Mononuclear cell (primary cell): Measurements from ENCODE around the gene FLRT2. TPM values are rescaled to one million over a fixed set of nuclear protein-coding genes. Genes with fewer than 3 reads are reported as not detected.

ENCODE experiments used
- H3K27me3 ChIP-seq: 2 replicates; pipeline ENCODE4 v1.6.0; 2011; ENCODE audit warnings: low read length, control low read depth; ENCODE audit not compliant: insufficient read depth
- H3K4me1 ChIP-seq: 2 replicates; pipeline ENCODE4 v1.5.1; 2011; ENCODE audit warnings: mild to moderate bottlenecking, low read length, control low read depth; ENCODE audit not compliant: insufficient read depth
- H3K4me3 ChIP-seq: 2 replicates; pipeline ENCODE4 v1.5.1; 2011; ENCODE audit warnings: mild to moderate bottlenecking, low read length, moderate library complexity
- H3K9me3 ChIP-seq: 2 replicates; pipeline ENCODE4 v1.5.1; 2011; ENCODE audit warnings: low read depth, mild to moderate bottlenecking, control low read depth, low read length
- total RNA-seq: library from RNA; depleted of rRNA; stranded (reverse); fragments of >200 nt; gene quantifications from one replicate; pipeline ENCODE4 v1.2.3, GENCODE V29; 2012

FLRT2 gene
- total RNA-seq, 1 donor: under 0.01 TPM

DNA sequence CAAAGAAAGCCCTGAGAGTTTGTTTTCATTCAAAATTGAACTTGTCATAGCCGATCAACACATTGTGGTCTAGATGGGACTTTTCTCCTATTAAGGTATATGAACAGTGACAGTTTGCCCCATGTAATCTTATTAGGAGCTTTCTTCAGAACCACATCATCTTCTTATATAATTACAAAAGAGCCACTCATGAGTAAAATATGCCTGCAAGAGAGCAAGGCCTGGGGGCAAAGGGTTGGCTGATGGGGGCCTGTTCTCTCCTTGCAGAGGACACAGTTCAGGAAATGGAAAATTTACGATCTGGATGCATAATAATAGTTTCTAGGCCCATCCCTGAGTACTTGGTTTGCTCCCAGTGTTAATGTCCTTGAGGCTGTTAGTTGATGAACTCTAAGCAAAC is 87.8 kb downstream of the FLRT2 start:
- peaks cover 8% of the 10 kb centered on the region for H3K4me1 ChIP-seq
- no peaks in the 10 kb centered on the region for H3K27me3 ChIP-seq
- no peaks in the 10 kb centered on the region for H3K9me3 ChIP-seq
- no peak overlapping the region for H3K4me3 ChIP-seq

DNA sequence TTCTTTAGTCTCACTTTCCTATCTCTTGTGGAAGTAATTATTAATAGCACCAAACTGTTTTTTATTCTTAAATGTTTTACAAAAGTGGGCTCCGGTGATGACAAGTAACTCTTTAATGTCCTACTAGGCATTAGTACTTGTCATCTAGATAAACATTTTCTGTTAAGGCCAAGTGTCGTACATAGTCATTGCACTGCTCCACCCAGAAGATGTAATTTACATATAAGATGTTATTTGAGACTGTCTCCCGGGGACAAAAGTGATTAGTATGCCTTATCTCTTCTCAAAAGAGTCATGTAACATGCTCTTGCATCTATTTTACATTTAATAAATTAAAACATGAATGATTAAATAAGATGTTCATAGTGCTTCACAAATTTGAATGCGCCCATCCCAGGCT is 88.4 kb downstream of the FLRT2 start:
- Histone ChIP-seq H3K27me3 (no peaks in the 10 kb centered on the region), H3K4me1 (peaks cover 8% of the 10 kb centered on the region), H3K4me3 (no peak overlapping the region), H3K9me3 (no peaks in the 10 kb centered on the region)

DNA sequence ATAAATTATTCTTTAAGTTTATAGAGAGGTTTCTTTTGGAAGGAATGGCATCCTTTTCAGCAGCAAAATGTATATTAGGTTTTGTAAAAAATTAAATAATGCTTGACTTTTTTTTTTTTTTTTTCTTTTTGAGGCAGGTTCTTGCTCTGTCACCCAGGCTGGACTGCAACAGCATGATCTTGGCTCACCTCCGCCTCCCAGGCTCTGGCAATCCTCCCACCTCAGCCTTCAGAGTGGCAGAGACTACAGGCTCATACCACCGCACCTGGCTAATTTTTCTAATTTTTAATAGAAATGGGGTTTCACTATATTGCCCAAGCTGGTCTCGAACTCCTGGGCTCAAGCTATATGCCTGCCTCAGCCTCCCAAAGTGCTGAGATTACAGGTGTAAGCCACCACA is 89.0 kb downstream of the FLRT2 start:
- H3K27me3 ChIP-seq: no peaks in the 10 kb centered on the region
- no peak overlapping the region for H3K4me3 ChIP-seq
- H3K4me1 ChIP-seq: peaks cover 8% of the 10 kb centered on the region
- no peaks in the 10 kb centered on the region for H3K9me3 ChIP-seq

DNA sequence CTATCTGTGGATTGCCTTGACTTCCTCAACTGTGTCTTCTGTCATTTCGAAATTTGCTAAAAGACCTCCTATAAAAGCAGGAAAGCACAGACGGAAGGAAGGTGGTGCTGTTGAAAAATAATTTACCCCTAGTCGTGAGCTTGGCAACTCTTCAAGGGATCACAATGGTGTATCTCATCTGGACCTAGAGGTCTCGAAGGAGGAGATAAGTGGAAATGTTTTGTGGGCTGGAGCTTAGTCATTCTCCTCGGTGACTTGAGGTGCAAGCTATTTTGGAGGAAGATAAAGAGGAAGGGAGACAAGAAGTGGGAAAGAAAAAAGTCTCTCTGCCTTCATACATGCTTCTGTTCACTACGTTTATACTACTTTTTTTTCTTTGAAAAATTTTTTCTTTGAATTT is 89.9 kb downstream of the FLRT2 start:
- no peak overlapping the region for H3K4me3 ChIP-seq

DNA sequence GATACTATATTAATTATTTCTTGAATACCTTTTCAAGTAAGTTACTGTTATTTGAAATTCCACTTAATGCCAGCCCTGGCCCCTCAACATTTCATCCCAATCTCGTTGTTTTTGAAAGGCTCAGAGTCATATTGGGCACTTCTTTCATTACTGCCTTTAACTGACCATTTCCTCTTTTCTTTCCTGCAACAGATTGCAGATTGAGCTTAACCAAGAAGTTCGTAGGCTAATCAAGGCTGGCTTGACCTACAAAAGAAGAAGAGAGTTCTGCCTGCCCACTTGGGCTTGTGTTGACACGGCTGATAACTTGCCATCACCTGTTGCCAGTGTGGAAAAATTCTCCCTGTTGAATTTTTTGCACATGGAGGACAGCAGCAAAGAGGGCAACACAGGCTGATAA is 91.0 kb downstream of the FLRT2 start:
- Histone ChIP-seq H3K9me3 (no peaks in the 10 kb centered on the region), H3K4me3 (no peak overlapping the region), H3K27me3 (no peaks in the 10 kb centered on the region), H3K4me1 (peaks cover 8% of the 10 kb centered on the region)

More for the DNA sequence above, 89.9 kb downstream of the FLRT2 start:
- Histone ChIP-seq H3K4me1 (peaks cover 8% of the 10 kb centered on the region), H3K27me3 (no peaks in the 10 kb centered on the region), H3K9me3 (no peaks in the 10 kb centered on the region)

DNA sequence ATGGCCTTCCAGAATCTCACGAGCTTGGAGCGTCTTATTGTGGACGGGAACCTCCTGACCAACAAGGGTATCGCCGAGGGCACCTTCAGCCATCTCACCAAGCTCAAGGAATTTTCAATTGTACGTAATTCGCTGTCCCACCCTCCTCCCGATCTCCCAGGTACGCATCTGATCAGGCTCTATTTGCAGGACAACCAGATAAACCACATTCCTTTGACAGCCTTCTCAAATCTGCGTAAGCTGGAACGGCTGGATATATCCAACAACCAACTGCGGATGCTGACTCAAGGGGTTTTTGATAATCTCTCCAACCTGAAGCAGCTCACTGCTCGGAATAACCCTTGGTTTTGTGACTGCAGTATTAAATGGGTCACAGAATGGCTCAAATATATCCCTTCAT is 92.2 kb downstream of the FLRT2 start:
- no peak overlapping the region for H3K4me3 ChIP-seq
- no peaks in the 10 kb centered on the region for H3K9me3 ChIP-seq
- peaks cover 8% of the 10 kb centered on the region for H3K4me1 ChIP-seq
- no peaks in the 10 kb centered on the region for H3K27me3 ChIP-seq

DNA sequence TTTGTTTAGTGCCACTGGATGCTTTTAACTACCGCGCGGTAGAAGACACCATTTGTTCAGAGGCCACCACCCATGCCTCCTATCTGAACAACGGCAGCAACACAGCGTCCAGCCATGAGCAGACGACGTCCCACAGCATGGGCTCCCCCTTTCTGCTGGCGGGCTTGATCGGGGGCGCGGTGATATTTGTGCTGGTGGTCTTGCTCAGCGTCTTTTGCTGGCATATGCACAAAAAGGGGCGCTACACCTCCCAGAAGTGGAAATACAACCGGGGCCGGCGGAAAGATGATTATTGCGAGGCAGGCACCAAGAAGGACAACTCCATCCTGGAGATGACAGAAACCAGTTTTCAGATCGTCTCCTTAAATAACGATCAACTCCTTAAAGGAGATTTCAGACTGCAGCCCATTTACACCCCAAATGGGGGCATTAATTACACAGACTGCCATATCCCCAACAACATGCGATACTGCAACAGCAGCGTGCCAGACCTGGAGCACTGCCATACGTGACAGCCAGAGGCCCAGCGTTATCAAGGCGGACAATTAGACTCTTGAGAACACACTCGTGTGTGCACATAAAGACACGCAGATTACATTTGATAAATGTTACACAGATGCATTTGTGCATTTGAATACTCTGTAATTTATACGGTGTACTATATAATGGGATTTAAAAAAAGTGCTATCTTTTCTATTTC is 93.2 kb downstream of the FLRT2 start:
- Histone ChIP-seq H3K4me3 (no peak overlapping the region), H3K27me3 (no peaks in the 10 kb centered on the region)

DNA sequence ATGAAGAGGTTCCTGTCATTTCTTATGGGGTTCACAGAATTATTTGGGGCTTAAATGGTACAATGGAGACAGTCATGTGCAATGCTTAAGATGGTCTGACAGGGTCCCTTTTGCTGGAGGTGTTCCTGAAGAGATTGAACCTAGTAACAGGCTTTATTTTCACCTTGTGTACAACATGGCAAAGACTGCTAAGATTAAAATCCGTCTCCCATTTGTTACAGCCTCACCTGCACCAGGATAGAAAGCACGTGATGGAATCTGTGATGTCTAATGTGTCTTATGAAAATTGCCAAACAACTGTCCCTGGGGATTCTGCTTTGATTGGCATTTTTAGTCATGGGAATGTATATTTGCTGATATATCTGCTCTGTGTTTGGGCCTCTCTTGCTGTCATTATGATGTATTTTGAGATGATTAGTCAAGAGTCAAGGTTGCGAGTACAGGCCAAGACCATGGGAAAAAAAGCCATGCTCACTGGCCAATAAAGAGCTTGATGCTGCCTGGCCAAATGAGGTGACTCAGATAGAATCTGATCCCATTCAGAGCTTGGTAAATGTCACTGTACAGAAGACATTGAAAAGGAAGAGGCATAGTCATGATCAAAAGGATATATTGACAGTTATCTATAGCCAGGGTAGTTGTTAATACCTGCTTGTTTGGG is 96.1 kb downstream of the FLRT2 start:
- Histone ChIP-seq H3K4me1 (peaks cover 3% of the 10 kb centered on the region), H3K27me3 (no peaks in the 10 kb centered on the region), H3K9me3 (no peaks in the 10 kb centered on the region), H3K4me3 (no peak overlapping the region)

More for the DNA sequence above, 93.2 kb downstream of the FLRT2 start:
- Histone ChIP-seq H3K9me3 (no peaks in the 10 kb centered on the region), H3K4me1 (peaks cover 8% of the 10 kb centered on the region)

DNA sequence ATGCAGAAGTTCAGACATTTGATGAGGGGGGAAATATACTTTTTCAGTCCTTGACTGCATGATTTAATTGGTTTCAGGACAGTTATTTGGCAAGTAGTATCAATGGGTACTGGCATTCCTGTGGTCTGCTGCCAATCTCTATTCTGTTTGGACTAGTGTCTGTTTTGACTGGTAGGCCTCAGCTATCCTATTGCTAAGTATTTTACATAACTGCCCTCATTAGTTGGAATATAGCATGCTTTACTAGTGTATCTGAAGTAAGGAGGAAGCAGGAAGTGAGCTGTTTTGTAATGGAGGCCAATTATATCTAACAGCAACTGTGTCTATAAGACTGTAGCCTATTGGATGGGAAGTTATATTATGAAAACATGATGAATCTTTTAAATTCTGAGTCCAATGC is 104.3 kb downstream of the FLRT2 start:
- Histone ChIP-seq H3K27me3 (no peaks in the 10 kb centered on the region), H3K4me1 (no peaks in the 10 kb centered on the region), H3K9me3 (no peaks in the 10 kb centered on the region), H3K4me3 (no peak overlapping the region)

DNA sequence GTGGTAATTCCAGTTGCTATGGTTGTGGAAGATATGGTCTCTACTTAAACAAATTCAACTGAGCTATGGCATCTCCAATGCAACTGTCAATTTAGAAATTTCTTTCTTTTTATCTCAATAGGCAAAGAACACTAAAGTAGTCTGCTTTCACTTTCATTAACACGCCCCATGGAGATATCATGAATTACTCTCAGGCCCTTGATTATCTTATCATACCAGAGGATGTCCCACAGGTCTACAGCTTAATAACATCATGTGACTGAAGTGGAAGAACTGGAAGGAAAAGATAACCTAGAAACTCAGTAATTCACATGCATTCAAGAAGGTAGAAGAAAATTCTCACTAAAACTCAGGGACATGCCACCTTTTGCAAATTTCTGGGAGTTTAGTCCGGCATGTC is 114.3 kb downstream of the FLRT2 start:
- no peak overlapping the region for H3K4me3 ChIP-seq
- no peaks in the 10 kb centered on the region for H3K9me3 ChIP-seq
- no peaks in the 10 kb centered on the region for H3K27me3 ChIP-seq
- H3K4me1 ChIP-seq: no peaks in the 10 kb centered on the region

DNA sequence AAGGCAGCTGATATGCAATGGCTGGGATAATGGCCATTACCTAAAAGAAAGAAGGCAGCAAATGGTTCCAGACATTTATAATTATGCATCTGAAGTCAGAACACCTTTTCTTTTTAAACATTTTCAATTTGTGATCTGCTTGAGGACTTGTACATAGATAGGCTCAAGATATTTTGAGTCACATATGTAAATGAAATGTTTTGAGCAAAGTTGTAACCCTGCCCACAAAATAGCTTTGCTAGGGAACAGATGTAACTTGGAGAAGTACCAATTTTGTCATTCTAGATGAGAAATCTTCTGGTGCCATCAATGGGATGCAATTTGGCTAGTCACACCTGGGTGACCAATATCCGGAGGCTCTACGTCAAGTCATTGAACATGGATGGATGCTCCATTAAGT is 123.1 kb downstream of the FLRT2 start:
- no peaks in the 10 kb centered on the region for H3K9me3 ChIP-seq
- H3K4me1 ChIP-seq: no peaks in the 10 kb centered on the region
- no peaks in the 10 kb centered on the region for H3K27me3 ChIP-seq
- no peak overlapping the region for H3K4me3 ChIP-seq

DNA sequence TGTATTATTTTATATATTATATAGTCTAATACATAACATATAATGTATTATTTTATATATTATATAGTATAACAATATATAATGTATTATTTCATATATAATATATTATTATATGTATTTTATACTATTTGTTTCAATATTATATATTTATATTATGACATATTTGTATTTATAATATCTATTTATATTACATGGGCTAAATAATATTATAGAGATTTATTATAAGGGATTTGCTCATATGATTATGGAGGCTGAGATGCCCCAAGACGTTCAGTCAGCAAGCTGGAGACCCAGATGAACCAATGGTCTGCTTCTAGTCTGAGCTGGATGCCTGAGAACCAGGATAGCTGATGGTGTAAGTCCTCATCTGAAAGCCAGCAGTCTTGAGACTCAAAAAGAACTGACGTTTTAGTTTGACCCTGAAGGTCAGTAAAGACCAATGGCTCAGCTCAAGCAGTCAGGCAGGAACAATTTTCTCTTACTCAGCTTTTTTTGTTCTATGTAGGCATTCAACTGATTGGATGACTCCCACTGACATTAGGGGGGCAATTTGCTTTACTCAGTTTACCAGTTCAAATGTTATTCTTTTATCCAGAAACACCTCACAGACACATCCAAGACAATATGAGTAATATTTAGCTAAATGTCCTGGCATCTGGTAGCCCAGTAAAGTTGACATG is 130.4 kb downstream of the FLRT2 start:
- H3K4me3 ChIP-seq: no peak overlapping the region
- no peaks in the 10 kb centered on the region for H3K9me3 ChIP-seq
- no peaks in the 10 kb centered on the region for H3K4me1 ChIP-seq
- no peaks in the 10 kb centered on the region for H3K27me3 ChIP-seq

DNA sequence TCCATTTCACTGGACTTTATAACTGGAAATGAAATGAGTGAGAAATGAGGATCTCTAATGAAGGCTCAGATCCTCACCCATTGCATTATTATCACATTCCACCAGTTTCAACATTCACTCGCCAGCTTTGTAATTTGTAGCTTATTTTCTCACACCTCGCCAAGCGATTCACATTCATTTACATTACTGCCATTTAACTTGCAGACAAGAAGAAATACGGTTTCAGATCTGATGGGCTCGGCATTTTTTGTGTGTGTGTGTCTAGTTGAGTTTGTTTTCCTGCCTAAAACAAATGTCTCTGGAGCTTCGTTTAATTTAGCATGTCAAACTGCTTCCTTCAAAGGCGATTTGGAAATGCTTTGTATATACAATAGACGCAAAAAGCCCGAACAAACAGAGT is 132.2 kb downstream of the FLRT2 start:
- Histone ChIP-seq H3K9me3 (no peaks in the 10 kb centered on the region), H3K4me1 (no peaks in the 10 kb centered on the region), H3K27me3 (no peaks in the 10 kb centered on the region), H3K4me3 (no peak overlapping the region)

DNA sequence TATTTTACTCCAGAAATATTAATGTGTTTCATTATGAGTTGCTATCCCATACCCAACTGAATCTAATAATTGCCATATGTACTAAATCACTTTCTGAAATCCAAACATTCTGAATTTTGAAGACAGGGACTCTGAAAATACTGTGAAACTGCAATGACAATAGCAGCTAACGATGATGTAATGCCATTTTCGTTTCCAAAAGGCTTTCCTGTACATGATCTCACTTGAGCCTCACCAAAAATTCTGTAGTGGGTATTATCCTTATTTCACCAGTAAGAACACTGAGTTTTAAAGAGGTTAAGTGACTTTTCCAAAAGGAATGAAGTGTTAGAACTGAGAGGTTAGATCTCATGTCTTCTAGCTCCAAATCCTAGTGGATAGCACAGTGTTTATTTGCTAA is 133.3 kb downstream of the FLRT2 start:
- no peaks in the 10 kb centered on the region for H3K9me3 ChIP-seq
- H3K4me3 ChIP-seq: no peak overlapping the region
- H3K27me3 ChIP-seq: no peaks in the 10 kb centered on the region
- H3K4me1 ChIP-seq: no peaks in the 10 kb centered on the region

DNA sequence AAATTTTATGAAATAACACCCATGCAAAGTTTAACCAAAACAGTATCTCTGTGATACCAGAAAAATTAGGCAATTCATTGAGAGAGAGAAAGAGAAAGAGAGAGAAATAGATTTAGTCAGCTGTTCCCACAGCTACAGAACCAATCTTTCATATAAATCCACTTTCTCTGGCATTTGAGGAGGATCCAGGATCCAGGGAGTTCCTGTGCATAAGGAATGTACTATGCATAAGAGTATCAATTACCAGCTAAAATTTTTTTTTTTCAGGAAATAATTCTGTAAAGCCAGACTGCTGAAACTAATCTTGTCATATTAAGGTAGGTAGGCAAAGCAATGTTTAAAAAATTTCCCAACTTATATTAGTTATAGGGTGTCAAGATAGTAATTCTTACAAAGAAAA is 133.7 kb downstream of the FLRT2 start:
- no peaks in the 10 kb centered on the region for H3K27me3 ChIP-seq
- H3K9me3 ChIP-seq: no peaks in the 10 kb centered on the region
- no peaks in the 10 kb centered on the region for H3K4me1 ChIP-seq
- no peak overlapping the region for H3K4me3 ChIP-seq
